HepG2 (cell line): ENCODE measurements around the gene ATG16L2. TPM values are rescaled to one million over a fixed set of nuclear protein-coding genes. Genes with fewer than 3 reads are reported as not detected.

Experiments
- CCDC6 ChIP-seq: sonication (generic); formaldehyde crosslinking; IDR thresholded peaks from 2 replicates; pipeline ENCODE4 v1.8.1; 2022; ENCODE audit warnings: mild to moderate bottlenecking, missing genetic modification reagents, moderate library complexity
- CREB1 ChIP-seq, 2 experiments: fragments of 450-650 bp in 1 of 2; IDR thresholded peaks; 2 replicates each; pipeline ENCODE4 v1.6.1; 2016 to 2017; ENCODE audit warnings: control low read depth in 1 of 2, mild to moderate bottlenecking in 1 of 2, missing compliant biosample characterization in 1 of 2, missing genetic modification characterization in 1 of 2
- FOSL2 ChIP-seq: sonication (generic); formaldehyde crosslinking; IDR thresholded peaks from 2 replicates; pipeline ENCODE4 v1.4.0; 2020; ENCODE audit warnings: missing genetic modification reagents
- FOXA1 ChIP-seq, 2 experiments: fragments of 450-650 bp in 1 of 2; sonication (generic) in 1 of 2; formaldehyde crosslinking in 1 of 2; IDR thresholded peaks; 2 replicates each; pipeline versions ENCODE4 v1.4.0 to v1.6.1; 2016 to 2020; ENCODE audit warnings: missing genetic modification reagents in 1 of 2
- FOXM1 ChIP-seq: sonication (generic); formaldehyde crosslinking; IDR thresholded peaks from 2 replicates; pipeline ENCODE4 v1.5.0; 2020; ENCODE audit warnings: missing genetic modification reagents
- FOXO1 ChIP-seq: sonication (generic); formaldehyde crosslinking; IDR thresholded peaks from 2 replicates; pipeline ENCODE4 v1.4.0; 2020; ENCODE audit warnings: missing genetic modification reagents
- HDAC2 ChIP-seq: sonication (generic); formaldehyde crosslinking; IDR thresholded peaks from 2 replicates; pipeline ENCODE4 v1.4.0; 2020; ENCODE audit warnings: missing genetic modification reagents
- KDM6A ChIP-seq: IDR thresholded peaks from 2 replicates; pipeline ENCODE4 v1.6.1; 2016; ENCODE audit warnings: low read depth
- MEIS1 ChIP-seq: sonication (generic); formaldehyde crosslinking; IDR thresholded peaks from 2 replicates; pipeline ENCODE4 v1.9.0; 2021; ENCODE audit warnings: mild to moderate bottlenecking, missing genetic modification reagents, moderate library complexity, borderline replicate concordance
- NR3C1 ChIP-seq: sonication (generic); formaldehyde crosslinking; IDR thresholded peaks from 2 replicates; pipeline ENCODE4 v1.4.0; 2020; ENCODE audit warnings: missing genetic modification reagents
- RFX3 ChIP-seq: IDR thresholded peaks from 2 replicates; pipeline ENCODE4 v1.6.1; 2016; ENCODE audit warnings: missing biosample characterization, missing genetic modification reagents
- SMAD3 ChIP-seq: sonication (generic); formaldehyde crosslinking; IDR thresholded peaks from 2 replicates; pipeline ENCODE4 v1.4.0; 2020; ENCODE audit warnings: missing genetic modification reagents
- SMC3 ChIP-seq: IDR thresholded peaks from 2 replicates; pipeline ENCODE4 v1.6.1; 2011; ENCODE audit warnings: low read length, improper control_type of control experiment
- TFDP1 ChIP-seq: IDR thresholded peaks from 2 replicates; pipeline ENCODE4 v1.6.1; 2016; ENCODE audit warnings: missing compliant biosample characterization, missing genetic modification reagents, borderline replicate concordance
- ZC3H13 ChIP-seq: sonication (generic); formaldehyde crosslinking; IDR thresholded peaks from 2 replicates; pipeline ENCODE4 v1.8.1; 2023; ENCODE audit warnings: mild to moderate bottlenecking, missing genetic modification reagents, moderate library complexity
- ZNF225 ChIP-seq: sonication (generic); formaldehyde crosslinking; IDR thresholded peaks from 2 replicates; pipeline ENCODE4 v1.4.0; 2020; ENCODE audit warnings: mild to moderate bottlenecking, missing genetic modification reagents
- ZNF335 ChIP-seq: sonication (generic); formaldehyde crosslinking; IDR thresholded peaks from 2 replicates; pipeline ENCODE4 v1.4.0; 2020; ENCODE audit warnings: missing genetic modification reagents
- ZNF382 ChIP-seq: sonication (generic); formaldehyde crosslinking; IDR thresholded peaks from 2 replicates; pipeline ENCODE4 v1.5.0; 2020; ENCODE audit warnings: missing genetic modification reagents, mild to moderate bottlenecking, borderline replicate concordance
- ZNF530 ChIP-seq: sonication (generic); formaldehyde crosslinking; IDR thresholded peaks from 2 replicates; pipeline ENCODE4 v1.5.0; 2020; ENCODE audit warnings: low read depth, mild to moderate bottlenecking, missing genetic modification reagents
- polyA plus RNA-seq, 8 experiments: library from polyadenylated mRNA; depleted of rRNA in 3 of 8; stranded (reverse) in 7 of 8; unstranded in 1 of 8; fragments of >200 nt; fragmentation: Illumina TruSeq in 4 of 8; extraction: Trizol in 4 of 8; gene quantifications; 2 replicates each; pipeline versions ENCODE4 v1.2.1 to v1.2.3, GENCODE V29; 2011 to 2016; ENCODE audit warnings: low read depth in 4 of 8, missing spikeins in 1 of 8, mixed read lengths in 1 of 8; ENCODE audit not compliant: insufficient read depth in 1 of 8
- total RNA-seq, 5 experiments: library from RNA; depleted of rRNA; stranded (reverse); fragments of >200 nt; fragmentation: Illumina TruSeq; extraction: Trizol; gene quantifications; 2 replicates each; pipeline ENCODE4 v1.2.3, GENCODE V29; 2016; ENCODE audit warnings: low read depth in 1 of 5
- TF ChIP-seq, protein P1 (sequence below): sonication (generic); formaldehyde crosslinking; IDR thresholded peaks from 2 replicates; pipeline ENCODE4 v1.4.0; 2020; ENCODE audit warnings: missing genetic modification reagents
- TF ChIP-seq, protein P2 (sequence below): sonication (generic); formaldehyde crosslinking; IDR thresholded peaks from 2 replicates; pipeline ENCODE4 v1.5.1; 2020; ENCODE audit warnings: missing genetic modification reagents, mild to moderate bottlenecking, borderline replicate concordance
- TF ChIP-seq, protein P3 (sequence below): sonication (generic); formaldehyde crosslinking; IDR thresholded peaks from 2 replicates; pipeline ENCODE4 v1.4.0; 2020; ENCODE audit warnings: missing genetic modification reagents

The ATG16L2 gene
- total and polyA plus RNA-seq, 2 of the 13 experiments (the other 11 are each of a cell fraction or from before 2014, with no cell fraction given) = 6.2 to 14.8 TPM

GRCh38 chr11:72777755-72778278, 36.4 kb upstream of the ATG16L2 start (continued):
- TF ChIP-seq TFDP1 (no peak), ZNF530 (no peak), ZNF335 (CRISPR knock-in tag) (no peak), SMAD3 (CRISPR knock-in tag) (no peak; the same call in 1 of the 2 replicates), KDM6A (0 out of 2 replicates have a peak, but pooled peaks have one; percentile 20), RFX3 (CRISPR knock-in tag) (no peak), FOXM1 (CRISPR knock-in tag) (no peak), SMC3 (no peak), ZNF225 (CRISPR knock-in tag) (no peak), CCDC6 (CRISPR knock-in tag) (0 out of 2 replicates have a peak, but pooled peaks have one; percentile 45), FOSL2 (CRISPR knock-in tag) (peak; percentile 78), ZC3H13 (CRISPR knock-in tag) (no peak), MEIS1 (CRISPR knock-in tag) (0 out of 2 replicates have a peak, but pooled peaks have one; percentile 31), FOXO1 (CRISPR knock-in tag) (peak; percentile 36; the same call in 1 of the 2 replicates), NR3C1 (CRISPR knock-in tag) (no peak), FOXA1 (IDR thresholded peaks at IDR 0.05) (no peak), FOXA1 (CRISPR knock-in tag; IDR thresholded peaks at IDR 0.05) (peak; percentile 69), CREB1 (IDR thresholded peaks at IDR 0.05) (no peak), CREB1 (CRISPR knock-in tag; IDR thresholded peaks at IDR 0.05) (peak; percentile 72; the same call in 1 of the 2 replicates), HDAC2 (CRISPR knock-in tag) (peak; percentile 80), ZNF382 (CRISPR knock-in tag) (no peak)
- TF ChIP-seq, protein P1, sequence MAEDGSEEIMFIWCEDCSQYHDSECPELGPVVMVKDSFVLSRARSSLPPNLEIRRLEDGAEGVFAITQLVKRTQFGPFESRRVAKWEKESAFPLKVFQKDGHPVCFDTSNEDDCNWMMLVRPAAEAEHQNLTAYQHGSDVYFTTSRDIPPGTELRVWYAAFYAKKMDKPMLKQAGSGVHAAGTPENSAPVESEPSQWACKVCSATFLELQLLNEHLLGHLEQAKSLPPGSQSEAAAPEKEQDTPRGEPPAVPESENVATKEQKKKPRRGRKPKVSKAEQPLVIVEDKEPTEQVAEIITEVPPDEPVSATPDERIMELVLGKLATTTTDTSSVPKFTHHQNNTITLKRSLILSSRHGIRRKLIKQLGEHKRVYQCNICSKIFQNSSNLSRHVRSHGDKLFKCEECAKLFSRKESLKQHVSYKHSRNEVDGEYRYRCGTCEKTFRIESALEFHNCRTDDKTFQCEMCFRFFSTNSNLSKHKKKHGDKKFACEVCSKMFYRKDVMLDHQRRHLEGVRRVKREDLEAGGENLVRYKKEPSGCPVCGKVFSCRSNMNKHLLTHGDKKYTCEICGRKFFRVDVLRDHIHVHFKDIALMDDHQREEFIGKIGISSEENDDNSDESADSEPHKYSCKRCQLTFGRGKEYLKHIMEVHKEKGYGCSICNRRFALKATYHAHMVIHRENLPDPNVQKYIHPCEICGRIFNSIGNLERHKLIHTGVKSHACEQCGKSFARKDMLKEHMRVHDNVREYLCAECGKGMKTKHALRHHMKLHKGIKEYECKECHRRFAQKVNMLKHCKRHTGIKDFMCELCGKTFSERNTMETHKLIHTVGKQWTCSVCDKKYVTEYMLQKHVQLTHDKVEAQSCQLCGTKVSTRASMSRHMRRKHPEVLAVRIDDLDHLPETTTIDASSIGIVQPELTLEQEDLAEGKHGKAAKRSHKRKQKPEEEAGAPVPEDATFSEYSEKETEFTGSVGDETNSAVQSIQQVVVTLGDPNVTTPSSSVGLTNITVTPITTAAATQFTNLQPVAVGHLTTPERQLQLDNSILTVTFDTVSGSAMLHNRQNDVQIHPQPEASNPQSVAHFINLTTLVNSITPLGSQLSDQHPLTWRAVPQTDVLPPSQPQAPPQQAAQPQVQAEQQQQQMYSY (CRISPR knock-in tag) = peak; percentile 65
- TF ChIP-seq, protein P2, sequence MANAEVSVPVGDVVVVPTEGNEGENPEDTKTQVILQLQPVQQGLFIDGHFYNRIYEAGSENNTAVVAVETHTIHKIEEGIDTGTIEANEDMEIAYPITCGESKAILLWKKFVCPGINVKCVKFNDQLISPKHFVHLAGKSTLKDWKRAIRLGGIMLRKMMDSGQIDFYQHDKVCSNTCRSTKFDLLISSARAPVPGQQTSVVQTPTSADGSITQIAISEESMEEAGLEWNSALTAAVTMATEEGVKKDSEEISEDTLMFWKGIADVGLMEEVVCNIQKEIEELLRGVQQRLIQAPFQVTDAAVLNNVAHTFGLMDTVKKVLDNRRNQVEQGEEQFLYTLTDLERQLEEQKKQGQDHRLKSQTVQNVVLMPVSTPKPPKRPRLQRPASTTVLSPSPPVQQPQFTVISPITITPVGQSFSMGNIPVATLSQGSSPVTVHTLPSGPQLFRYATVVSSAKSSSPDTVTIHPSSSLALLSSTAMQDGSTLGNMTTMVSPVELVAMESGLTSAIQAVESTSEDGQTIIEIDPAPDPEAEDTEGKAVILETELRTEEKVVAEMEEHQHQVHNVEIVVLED (CRISPR knock-in tag) = no peak
- TF ChIP-seq, protein P3, sequence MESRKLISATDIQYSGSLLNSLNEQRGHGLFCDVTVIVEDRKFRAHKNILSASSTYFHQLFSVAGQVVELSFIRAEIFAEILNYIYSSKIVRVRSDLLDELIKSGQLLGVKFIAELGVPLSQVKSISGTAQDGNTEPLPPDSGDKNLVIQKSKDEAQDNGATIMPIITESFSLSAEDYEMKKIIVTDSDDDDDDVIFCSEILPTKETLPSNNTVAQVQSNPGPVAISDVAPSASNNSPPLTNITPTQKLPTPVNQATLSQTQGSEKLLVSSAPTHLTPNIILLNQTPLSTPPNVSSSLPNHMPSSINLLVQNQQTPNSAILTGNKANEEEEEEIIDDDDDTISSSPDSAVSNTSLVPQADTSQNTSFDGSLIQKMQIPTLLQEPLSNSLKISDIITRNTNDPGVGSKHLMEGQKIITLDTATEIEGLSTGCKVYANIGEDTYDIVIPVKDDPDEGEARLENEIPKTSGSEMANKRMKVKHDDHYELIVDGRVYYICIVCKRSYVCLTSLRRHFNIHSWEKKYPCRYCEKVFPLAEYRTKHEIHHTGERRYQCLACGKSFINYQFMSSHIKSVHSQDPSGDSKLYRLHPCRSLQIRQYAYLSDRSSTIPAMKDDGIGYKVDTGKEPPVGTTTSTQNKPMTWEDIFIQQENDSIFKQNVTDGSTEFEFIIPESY (CRISPR knock-in tag) = no peak
